PFSK-1 (cell line): ENCODE measurements around the gene TAGLN2.

Experiments used
- POLR2AphosphoS5 ChIP-seq: IDR thresholded peaks from 2 replicates; pipeline ENCODE4 v1.6.1; 2012; ENCODE audit warnings: low read depth, mild to moderate bottlenecking, control low read depth, low read length, moderate library complexity
- TF ChIP-seq, protein P1 (sequence below), 2 experiments: IDR thresholded peaks; 2 replicates each; pipeline versions ENCODE4 v1.6.1 to v1.8.0; 2011 to 2012; ENCODE audit warnings: low read depth in 2 of 2, low read length in 2 of 2, control low read depth in 1 of 2, inconsistent platforms in 1 of 2, mild to moderate bottlenecking in 1 of 2, moderate library complexity in 1 of 2; ENCODE audit not compliant: insufficient read depth in 1 of 2

DNA sequence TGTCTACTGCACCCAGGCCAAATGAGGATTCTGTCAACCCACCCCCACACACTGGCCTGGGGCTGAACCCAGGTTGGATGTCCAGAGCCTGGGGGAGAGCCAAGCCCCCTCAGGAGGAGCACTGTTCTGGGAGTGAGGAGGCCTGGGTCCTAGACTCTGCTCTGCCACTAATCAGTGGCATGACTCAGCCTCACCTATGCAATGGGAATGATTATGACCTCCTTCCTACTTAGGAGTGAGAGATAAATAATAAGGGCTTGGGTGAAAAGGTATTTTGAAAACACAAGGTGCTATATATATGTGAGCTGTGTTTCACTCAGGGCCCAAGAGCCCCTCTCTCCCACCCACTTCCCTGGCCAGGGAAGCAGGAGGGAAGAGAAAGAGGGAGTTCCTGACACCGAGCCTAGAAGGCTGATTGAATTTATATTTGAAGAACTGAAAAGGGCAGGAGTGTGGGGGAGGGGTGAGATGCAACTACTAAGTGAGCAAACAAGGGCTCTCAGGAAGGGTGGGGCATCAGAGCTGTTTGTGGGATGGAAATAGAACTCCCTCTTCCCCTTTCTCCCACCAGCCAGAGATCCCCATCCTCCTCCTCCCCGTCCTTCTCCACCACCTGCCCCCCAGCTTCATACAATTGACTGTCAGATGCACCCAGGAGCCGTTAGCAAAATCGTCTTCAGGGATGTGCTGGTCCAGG, 11.9 kb upstream of the TAGLN2 start:
- TF ChIP-seq, protein P1, sequence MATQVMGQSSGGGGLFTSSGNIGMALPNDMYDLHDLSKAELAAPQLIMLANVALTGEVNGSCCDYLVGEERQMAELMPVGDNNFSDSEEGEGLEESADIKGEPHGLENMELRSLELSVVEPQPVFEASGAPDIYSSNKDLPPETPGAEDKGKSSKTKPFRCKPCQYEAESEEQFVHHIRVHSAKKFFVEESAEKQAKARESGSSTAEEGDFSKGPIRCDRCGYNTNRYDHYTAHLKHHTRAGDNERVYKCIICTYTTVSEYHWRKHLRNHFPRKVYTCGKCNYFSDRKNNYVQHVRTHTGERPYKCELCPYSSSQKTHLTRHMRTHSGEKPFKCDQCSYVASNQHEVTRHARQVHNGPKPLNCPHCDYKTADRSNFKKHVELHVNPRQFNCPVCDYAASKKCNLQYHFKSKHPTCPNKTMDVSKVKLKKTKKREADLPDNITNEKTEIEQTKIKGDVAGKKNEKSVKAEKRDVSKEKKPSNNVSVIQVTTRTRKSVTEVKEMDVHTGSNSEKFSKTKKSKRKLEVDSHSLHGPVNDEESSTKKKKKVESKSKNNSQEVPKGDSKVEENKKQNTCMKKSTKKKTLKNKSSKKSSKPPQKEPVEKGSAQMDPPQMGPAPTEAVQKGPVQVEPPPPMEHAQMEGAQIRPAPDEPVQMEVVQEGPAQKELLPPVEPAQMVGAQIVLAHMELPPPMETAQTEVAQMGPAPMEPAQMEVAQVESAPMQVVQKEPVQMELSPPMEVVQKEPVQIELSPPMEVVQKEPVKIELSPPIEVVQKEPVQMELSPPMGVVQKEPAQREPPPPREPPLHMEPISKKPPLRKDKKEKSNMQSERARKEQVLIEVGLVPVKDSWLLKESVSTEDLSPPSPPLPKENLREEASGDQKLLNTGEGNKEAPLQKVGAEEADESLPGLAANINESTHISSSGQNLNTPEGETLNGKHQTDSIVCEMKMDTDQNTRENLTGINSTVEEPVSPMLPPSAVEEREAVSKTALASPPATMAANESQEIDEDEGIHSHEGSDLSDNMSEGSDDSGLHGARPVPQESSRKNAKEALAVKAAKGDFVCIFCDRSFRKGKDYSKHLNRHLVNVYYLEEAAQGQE (IDR thresholded peaks at IDR 0.05; ENCODE audit: insufficient read depth in 1 of 2, low read depth in 2 of 2, low read length in 2 of 2): no peak
- no peak for TF ChIP-seq POLR2AphosphoS5
